ENCODE measurements around the gene STUB1.

STUB1 gene
- total RNA-seq, result 32.4 to 49.5 (median 43.6) reads per million in 4 donors

DNA sequence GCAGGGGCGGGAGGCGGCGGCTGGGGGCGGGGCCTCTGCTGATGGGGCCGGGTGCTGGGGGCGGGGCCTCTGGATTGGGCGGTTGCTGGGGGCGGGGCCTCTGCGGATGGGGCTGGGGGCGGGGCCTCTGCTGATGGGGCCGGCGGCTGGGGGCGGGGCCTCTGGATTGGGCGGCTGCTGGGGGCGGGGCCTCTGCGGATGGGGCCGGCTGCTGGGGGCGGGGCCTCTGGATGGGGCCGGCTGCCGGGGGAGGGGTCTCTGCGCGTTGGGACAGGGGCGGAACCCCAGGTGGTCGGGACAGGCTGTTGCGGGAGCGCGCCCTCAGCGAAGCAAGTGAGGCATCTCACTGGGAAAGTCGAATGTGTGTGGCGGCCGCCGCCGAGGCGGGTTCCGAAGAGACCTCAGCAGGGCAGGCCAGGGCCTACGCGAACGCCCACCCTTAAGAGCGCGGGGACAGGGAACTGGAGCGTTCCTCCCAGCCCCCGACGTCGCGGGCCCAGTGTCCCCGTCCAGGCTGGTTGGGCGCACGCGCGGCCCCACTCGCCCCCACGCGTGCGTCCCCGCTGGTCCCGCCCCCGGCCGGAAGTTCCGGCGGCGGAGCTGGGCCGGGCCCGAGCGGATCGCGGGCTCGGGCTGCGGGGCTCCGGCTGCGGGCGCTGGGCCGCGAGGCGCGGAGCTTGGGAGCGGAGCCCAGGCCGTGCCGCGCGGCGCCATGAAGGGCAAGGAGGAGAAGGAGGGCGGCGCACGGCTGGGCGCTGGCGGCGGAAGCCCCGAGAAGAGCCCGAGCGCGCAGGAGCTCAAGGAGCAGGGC is at the start of gene STUB1:
Gene STUB1 (plus strand): TSS at position 597 of the 811 bp plus-strand sequence. CDS start 116 bp downstream, at position 713.
- peak; percentile 80 to 90 (median 85) for DNase-seq

DNA sequence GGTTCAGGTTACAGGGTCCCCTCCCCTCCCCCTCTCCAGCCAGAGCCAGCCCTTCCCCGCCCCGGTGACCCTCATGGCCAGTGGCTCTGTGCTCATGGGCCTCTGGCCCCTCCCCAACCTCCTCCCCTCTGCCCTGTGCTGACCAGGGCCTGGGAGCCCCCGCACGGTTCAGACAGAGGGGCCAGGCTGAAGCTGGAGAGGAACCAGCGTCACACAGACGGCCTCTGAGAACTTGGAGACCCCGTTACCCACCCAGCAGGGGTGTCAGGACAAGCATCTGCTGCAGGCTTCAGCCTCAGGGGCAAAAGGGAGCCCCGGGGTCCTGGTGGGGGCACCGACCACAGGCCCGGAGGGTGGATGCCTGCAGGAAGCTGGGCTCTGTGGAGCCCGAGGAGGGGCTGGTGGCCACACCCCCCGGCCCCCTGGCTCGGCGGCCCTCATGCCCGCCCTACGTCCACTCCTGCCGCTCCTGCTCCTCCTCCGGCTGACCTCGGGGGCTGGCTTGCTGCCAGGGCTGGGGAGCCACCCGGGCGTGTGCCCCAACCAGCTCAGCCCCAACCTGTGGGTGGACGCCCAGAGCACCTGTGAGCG is 49.3 kb upstream of the STUB1 start, which contains the start of gene WFIKKN1:
Gene WFIKKN1 (plus strand): TSS at position 171 of the 591 bp plus-strand sequence. CDS start 269 bp downstream, at position 440.
- no peak for DNase-seq

DNA sequence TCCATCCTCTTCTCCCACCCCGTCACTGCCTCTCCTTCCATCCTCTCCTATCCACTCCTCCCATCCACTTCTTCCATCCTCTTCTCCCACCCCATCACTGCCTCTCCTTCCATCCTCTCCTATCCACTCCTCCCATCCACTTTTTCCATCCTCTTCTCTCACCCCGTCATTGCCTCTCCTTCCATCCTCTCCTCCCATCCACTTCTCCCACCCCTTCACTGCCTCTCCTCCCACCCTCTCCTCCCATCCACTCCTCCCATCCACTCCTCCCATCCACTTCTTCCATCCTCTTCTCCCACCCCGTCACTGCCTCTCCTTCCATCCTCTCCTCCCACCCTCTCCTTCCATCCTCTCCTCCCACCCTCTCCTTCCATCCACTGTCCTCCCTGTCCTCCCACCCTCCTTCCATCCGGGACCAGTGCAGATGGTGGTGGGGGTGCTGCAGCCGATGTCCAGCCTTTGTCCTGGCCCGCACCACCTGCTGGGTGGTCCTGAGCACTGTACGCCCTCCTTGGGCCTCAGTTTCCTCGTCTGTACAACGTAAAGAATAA is 48.3 kb upstream of the STUB1 start:
- no peak for DNase-seq

DNA sequence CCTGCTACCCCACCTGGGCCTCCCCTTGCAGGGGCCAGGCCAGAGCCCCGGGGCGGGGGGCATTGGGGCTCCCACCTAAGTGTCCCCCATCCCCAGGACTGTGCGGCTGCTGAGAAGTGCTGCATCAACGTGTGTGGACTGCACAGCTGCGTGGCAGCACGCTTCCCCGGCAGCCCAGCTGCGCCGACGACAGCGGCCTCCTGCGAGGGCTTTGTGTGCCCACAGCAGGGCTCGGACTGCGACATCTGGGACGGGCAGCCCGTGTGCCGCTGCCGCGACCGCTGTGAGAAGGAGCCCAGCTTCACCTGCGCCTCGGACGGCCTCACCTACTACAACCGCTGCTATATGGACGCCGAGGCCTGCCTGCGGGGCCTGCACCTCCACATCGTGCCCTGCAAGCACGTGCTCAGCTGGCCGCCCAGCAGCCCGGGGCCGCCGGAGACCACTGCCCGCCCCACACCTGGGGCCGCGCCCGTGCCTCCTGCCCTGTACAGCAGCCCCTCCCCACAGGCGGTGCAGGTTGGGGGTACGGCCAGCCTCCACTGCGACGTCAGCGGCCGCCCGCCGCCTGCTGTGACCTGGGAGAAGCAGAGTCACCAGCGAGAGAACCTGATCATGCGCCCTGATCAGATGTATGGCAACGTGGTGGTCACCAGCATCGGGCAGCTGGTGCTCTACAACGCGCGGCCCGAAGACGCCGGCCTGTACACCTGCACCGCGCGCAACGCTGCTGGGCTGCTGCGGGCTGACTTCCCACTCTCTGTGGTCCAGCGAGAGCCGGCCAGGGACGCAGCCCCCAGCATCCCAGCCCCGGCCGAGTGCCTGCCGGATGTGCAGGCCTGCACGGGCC is 47.5 kb upstream of the STUB1 start:
- DNase-seq, result no peak

DNA sequence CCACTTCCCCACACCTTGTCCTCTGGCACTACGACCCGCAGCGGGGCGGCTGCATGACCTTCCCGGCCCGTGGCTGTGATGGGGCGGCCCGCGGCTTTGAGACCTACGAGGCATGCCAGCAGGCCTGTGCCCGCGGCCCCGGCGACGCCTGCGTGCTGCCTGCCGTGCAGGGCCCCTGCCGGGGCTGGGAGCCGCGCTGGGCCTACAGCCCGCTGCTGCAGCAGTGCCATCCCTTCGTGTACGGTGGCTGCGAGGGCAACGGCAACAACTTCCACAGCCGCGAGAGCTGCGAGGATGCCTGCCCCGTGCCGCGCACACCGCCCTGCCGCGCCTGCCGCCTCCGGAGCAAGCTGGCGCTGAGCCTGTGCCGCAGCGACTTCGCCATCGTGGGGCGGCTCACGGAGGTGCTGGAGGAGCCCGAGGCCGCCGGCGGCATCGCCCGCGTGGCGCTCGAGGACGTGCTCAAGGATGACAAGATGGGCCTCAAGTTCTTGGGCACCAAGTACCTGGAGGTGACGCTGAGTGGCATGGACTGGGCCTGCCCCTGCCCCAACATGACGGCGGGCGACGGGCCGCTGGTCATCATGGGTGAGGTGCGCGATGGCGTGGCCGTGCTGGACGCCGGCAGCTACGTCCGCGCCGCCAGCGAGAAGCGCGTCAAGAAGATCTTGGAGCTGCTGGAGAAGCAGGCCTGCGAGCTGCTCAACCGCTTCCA is 46.7 kb upstream of the STUB1 start:
- no peak for DNase-seq

DNA sequence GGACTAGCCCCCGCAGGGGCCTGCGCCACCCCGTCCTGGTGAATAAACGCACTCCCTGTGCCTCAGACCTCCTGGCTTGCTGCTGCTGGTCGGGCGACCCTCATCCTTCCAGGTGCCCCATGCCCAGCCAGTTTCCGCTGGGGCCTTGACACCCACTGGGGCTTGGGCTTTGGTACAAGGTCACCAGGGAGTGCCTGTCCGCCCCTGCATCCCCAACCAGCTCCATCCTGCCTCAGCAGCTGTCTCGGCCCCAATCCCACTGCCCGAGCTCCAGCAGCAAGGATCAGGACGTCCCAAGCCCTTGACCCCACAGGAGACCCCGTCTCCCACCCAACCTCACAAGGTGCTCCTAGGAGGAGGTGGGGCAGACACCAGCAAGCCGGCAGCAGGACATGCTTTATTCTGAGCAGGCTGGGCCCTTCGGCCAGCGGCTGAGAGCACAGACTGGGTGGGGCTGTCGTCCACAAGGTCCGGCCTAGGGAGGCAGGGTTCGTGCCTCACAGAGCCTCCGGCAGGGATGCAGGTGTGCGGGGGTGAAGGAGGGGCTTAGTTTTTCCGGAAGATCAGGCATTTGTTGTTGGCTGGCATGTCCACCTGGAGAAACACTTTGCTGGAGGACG is 46.0 kb upstream of the STUB1 start:
- no peak for DNase-seq

DNA sequence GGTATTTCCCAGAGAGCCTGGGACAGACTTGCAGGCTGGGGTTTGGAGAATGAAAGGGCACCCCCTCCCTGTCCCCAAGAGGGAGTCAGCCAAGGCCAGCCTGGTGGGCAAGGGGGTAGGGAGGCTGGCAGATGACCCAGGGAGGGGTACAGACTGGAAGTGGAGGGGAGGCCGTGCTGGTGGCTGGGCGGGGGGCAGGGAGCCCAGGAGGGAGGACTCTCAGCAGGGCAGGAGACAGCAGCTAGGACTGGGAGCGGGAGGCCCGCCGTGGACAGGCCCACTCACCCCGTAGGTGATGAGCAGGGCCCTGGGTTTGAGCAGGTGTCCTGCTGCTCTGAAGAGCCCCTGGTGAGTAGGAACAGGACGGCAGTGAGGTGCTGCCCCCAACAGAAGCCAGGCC is 45.2 kb upstream of the STUB1 start:
- DNase-seq, result no peak

DNA sequence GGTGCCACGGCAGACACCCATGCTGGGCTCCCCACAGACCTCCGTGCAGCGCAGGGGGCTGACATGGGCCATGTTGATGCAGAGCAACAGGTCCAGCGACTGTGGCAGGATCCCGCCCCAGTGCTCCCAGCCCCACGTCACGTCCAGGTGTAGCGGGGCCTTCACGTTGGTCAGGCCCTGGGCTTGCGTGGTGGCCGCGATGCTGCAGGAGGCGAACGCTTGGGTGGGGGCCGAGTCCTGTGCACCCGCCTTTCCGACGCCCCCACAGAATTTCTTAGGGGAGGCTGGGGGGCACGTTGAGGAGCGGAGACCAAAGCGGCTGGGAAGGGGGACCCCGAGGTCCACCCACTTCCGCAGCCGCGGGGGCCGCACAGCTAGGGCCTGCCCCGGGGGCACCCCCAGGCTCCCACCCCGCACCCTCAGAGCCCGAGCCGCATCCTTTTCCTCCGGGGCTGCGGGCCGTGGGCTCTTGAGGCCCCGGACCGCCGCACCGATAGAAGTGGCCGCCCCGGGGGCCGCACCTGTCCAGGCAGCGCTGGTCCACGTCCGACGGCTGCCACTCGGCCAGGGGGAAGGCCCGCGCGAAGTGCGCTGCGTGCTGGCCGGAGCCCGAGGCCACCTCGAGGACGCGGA is 44.5 kb upstream of the STUB1 start:
- no peak for DNase-seq

DNA sequence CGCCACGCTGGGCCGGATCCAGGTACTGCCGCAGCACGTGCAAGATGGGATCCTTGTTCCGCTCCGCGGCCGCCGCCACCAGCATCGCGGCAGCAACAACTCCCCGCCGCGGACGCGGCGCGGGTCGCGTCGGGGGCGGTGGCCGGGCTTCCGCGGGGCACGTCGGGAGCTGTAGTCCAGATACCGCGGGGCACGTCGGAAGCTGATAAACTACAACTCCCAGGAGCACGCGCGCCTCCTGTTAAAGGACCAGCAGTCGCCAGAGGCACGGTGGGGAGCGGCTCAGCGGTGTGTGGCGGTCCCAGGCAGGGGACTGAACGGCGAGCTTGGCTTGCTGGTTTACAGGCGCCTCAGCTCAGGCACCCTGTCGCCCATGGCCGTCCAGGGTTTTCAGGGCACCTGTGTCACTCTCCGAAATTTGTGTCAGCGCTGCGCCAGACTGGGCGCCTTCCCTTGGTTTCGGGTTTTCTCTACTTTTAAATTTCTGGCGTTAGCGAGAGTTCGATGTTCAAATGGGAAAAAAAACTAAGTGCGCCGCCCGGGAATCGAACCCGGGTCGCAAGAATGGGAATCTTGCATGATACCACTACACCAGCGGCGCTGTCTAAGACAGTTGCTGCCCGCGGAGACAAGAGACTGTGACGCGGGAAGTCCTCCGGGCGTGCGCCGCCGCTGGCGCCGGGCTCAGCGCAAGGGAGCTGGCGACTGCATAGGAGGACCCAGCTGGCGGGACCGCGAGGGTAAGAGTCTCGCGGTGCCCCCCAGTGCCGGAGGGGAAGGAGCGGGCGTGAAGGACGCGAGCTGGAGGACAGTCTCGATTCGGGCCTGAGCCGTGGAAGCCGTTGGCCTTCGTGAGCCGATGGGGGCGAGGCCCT is 43.8 kb upstream of the STUB1 start, which contains the start of gene METTL26:
Gene METTL26 (minus strand): TSS at position 100 of the 875 bp plus-strand sequence. CDS start 15 bp downstream, at position 85.
- peak; percentile 83 to 94 (median 90) for DNase-seq

DNA sequence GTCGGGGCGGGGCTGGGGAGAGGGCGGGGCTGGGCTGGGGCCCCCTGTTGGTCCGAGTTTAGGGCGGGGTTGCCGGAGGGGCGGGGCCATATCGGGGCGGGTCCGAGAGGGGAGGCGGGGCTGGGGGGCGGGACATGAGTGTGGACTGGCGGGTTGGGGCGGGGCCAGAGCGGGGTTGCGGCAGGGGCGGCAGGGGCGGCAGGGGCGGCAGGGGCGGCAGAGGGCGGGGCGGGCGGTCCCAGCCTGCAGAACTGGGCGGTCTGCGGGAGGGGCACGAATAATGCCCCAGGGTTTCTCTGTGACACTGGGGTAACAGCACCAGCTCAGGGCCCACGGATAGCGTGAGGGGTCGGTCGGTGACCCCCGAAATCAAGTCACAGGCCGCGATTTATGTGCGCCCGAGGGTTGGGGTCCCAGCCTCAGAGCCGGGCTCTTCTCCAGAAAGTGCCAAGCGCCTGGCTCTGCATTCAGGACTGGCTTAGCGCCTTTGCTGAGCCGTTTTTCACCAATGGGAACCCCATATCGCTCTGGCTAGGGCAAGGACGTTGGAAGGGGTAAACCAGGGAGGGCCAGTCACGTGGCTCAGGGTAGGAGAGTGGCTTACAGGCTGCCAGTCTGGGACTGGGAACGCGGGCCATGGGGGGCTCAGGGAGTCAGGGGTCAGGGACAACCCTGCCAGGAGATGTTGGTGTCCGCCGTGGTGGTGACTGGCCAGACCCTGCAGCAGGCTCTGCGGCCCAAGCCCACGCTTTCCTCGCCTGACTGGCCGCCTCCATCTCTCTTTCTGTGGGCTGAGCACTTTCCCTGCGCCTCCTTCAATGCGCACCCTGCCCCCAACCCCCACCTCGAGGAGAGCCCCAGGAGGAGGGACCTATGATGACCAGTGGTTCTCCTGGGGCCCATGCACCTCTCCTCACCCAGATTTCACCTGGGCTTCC is 42.9 kb upstream of the STUB1 start:
- peak in 4 of 5 donors; percentile 81 to 86 (median 84) for DNase-seq

DNA sequence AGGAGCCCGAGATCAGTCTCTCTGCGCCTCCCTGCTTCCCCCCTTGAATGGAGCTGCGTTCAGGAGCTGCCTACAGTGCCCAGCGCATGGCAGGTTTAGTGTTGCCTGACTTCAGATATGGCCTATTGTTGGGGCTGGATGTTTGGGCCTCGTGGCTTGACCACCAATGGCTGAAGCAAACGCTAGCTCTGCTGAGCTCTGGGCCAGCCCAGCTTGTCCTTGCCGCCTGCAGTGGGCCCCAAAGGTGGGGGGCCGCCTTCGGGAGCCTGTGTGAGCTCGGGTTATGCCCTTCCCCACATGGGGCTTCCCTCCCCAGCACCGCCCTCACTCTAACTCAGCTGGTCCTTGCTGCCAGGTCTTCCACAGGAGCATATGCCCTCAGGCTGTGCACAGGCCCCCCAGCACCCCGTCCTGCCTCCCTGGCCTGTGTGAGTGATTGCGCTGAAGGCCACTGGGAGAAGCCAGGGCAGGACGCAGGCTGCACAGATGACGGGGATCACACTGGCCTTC is 42.1 kb upstream of the STUB1 start:
- no peak for DNase-seq

DNA sequence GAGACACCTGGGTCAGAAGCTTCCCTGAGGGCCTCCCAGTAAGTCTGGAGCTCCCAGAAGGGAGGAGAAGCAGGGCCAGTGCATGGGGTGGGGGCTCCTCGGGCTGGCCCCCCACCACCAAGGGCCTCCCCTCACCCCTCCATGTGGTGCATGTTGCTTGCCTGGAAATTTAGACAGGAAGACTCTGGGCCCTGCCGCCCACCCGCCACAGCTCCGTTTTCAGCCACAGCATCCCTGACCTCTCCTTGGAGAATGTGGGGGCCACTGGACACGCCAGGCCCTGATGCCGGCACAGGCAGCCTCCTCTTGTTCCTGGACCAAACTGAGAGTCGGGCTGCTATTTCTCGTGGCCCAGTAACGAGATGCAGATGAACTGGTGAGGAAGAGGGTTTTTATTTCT is 41.4 kb upstream of the STUB1 start:
- DNase-seq, result no peak

DNA sequence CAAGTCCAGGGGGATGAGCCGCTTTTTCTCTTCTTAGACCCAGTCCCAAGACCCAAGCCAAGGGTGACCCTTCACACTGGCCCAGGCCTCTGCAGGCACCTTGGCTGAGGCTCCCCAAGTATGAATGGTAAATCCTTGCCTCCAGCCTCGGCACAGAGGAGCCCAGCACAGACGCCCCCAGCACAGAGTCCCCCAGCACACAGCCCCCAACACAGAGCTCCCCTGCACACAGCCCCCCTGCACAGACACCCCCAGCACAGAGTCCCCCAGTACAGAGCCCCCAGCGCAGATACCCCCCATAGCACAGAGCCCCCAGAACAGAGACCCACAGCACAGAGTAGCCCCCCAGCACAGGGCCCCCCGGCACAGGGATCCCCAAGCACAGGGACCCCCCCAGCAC is 39.6 kb upstream of the STUB1 start:
- DNase-seq, result no peak

DNA sequence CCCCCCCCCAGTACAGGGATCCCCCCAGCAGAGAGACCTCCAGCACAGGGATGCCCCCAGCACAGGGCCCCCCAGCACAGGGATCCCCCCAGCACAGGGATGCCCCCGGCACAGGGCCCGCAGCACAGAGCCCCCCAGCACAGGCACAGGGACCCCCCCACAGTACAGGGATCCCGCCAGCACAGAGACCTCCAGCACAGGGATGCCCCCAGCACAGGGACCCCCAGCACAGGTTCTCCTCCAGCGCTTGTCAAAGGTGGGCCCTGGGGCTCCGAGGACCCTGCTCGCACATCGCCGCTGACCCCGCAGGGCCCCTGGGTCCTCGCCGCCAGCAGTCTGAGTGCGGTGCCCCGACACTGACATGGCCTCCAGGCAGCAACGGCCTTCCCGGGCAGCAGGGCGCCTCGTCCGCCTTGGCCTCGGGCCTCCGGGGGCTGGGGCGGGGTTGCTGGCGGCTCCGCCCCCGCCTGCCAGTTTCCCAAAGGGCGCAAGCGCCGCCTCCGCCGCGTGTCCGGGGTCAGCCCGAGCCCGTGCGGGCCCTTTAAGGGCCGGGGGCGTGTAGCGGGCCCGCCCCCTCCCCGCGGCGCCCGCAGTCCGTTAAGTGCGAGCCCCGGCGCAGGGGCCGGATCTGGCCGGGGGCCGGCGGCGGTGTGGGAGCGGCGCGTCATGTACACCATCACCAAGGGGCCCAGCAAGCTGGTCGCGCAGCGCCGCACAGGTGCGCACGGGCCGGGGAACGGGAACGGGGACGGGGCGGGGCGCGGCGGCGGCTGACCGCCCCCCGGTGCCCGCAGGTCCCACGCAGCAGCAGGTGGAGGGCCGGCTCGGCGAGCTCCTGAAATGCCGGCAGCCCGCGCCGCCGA is 38.7 kb upstream of the STUB1 start, which contains the start of gene MCRIP2:
Gene MCRIP2 (plus strand): TSS at position 503 of the 863 bp plus-strand sequence. CDS start 164 bp downstream, at position 667.
- DNase-seq, result peak; percentile 30 to 75 (median 43)

DNA sequence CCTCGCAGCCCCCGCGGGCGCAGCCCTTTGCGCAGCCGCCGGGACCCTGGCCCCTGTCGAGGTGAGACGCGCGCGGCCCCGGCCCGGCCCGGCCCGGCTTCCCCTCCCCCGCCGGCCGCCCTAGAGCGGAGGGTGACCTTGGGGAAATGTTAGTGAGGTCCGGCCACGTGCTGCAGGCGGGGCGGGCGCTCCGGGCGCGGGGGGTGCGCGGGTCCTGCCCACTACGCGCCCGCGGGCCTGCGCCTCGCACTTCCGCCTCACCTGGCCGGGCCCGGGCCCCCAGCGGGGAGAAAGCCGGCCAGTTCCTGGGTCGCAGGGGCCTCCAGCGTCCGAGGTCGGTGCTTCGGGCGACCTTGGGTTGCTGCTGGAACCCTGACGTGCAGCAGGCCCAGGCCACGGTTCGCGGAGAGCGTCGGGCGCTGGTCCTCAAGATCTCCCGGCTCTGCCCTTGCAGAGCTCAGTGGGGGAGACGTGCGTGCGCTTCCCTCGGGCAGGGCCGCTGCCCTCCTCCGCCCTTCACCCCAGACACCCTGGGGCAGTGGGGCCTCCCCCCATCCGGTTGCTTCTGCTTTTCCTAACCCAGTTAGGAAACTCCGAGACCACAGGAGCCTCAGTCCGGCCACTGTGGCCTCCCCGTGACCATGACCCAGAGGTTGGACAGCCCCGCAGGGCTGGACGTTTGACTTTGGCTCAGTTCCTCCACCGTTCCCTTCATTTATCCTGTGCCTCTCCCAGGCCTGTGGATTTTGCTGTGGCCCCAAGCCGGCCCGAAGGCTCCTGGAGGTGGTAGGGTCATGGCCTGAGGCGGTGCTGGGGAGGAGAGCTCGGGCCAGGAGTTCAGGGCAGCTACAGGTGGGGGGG is 37.8 kb upstream of the STUB1 start:
- DNase-seq, result peak in 1 of 5 donors; percentile 28

DNA sequence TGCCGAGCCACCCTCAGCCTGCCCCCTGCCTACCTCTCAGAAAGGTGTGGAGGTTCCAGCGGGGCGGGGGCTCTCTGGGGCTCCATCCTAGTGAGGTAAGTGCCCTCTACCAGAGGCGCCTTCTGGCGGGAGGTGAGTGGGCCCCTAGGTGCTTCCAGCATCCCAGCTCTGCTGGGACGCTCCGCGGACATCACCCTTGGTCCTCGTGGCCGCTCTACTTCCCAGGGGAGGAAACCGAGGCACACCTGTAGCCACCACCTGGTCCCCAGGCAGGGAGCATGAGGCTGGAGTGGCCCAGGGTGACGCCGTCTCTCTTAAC is 37.2 kb upstream of the STUB1 start:
- DNase-seq, result no peak

DNA sequence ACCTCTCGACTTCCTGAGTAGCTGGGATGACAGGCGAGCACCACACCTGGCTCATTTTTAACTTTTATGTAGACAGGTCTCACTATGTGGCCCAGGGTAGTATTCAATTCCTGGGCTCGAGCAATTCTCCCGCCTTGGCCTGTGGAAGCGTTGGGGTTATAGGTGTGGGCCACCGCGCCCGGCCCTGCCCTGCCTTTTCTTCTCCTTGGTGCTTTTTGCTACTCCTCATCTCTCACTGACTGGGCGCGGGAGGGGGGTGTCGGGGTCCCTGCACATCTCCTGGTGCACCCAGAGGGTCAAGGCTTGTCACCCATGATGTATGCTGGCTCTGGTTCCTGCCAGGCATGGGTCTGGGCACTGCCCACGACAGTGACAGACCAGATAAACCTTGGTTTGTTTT is 35.7 kb upstream of the STUB1 start:
- no peak for DNase-seq
